Measurements from ENCODE around the gene DNAJC4.

The DNAJC4 gene

DNA sequence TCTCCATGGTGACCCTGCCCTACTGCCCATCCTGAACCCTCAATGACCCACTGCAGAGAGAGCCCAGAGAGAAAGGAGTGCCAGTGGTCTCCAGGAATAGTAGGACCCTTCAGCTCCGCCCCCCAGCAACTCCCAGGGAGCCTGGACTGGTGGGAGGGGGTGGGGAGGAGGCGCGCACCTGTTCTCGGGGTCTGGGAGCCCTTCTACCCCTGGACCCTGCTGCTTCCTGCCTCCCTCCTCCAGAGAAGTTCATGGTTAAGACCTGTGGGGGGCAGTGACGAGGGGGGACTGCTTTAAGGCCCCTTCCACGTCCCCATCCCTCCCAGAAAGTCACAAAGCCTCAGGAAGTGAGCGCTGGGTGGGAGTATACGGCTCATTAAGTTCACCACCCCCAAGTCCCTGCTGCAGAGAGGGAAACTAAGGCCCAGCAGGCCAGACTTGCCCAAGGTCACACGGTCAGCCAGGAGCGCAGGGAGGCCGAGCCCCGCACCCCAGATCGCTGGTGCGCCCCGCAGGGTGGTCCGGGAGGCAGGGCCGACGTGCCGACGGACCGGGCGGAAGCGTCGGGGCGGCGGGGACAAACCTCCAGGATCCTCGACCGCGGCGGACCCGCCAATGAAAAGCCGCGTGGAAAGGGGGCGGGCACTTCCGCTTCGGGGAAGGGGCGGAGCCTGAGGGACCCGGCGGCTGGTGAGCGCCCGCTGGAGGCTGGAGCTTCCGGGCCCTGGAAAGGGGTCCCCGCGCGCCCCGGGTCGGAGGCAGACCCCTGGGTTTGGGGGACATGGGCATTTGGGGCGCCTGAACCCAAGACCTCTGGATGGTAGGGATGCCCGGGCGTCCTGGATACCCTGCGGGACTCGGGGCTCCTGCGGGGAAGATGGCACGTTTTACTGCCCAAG lies 4.5 kb upstream of the DNAJC4 start, which contains the start of the genes NUDT22 and TRPT1:
Gene NUDT22, plus strand, starts transcription at position 667 of the 899 bp plus-strand sequence. CDS start 379 bp downstream, outside the sequence.
Gene TRPT1, minus strand, starts transcription at position 579 of the 899 bp plus-strand sequence. Its CDS starts 326 bp downstream, at position 253.
- intact Hi-C loops (cut with DNase I), result no loop called here
- DNase-seq, result peak; percentile 82 to 97 (median 93)

DNA sequence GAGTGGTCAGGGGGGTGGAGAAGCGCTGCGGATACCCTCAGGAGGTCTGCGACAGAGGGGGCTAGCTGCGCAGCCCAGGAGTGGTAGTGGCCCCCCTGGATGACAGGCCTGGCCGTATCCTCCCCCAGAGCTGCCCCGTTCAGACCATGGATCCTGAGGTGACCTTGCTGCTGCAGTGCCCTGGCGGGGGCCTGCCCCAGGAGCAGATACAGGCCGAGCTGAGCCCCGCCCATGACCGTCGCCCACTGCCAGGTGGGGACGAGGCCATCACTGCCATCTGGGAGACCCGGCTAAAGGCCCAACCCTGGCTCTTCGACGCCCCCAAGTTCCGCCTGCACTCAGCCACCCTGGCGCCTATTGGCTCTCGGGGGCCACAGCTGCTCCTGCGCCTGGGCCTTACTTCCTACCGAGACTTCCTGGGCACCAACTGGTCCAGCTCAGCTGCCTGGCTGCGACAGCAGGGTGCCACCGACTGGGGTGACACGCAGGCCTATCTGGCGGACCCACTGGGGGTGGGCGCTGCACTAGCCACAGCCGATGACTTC lies 3.8 kb upstream of the DNAJC4 start:
- intact Hi-C loops (cut with DNase I), result no loop called here
- DNase-seq, result peak in 19 of 42 donors; percentile 50 to 73 (median 56)

DNA sequence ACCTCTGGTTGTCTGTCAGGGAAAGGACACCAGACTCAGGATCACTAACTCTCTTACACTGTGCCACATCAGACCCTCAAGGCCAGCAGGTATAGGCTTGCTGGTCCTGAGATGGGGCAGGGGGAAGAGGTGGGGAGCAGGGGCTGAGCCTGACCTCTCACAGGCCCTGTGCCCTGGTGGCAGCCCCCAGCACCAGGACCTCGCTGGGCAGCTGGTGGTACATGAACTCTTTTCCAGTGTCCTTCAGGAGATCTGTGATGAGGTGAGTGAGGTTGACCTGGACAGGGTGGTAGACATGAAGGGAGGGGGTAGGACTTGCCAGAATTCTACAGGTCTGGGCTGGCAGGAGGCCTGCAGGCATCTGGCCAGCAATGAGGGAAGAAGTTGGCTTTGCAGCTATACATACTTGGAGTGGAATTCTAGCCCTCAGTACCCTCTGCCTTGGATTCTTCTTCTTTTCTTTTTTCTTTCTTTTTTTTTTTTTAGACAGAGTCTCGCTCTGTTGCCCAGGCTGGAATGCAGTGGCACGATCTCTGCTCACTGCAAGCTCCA lies 2.9 kb upstream of the DNAJC4 start:
- no peak for DNase-seq
- intact Hi-C loops (cut with DNase I), result no loop called here

DNA sequence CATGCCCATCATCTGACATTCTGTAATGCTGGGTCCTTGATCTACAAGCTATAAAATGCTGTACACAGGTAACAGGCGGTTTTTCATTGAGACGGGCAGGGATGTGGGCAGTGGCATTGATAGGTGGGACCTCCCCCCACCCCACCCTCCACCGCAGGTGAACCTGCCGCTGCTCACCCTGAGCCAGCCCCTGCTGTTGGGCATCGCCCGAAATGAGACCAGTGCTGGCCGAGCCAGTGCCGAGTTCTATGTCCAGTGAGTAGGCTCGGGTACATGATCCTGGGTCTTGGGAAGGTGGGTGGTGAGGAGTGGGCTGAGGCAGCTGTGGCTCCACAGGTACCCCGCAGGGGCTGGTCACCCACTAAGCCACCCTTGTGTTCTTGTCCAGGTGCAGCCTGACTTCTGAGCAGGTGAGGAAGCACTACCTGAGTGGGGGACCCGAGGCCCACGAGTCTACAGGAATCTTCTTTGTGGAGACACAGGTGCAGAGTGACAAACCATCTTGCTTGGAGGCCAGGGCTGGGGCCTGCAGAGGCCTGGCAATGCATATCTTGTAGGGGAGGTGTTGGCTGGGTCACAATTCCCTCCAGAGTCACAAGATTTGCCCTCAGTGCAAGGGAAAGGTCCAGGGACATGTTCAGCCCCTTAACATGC lies 1.1 kb upstream of the DNAJC4 start:
- DNase-seq, result peak in 1 of 42 donors; percentile 2
- intact Hi-C loops (cut with DNase I), result no loop called here

DNA sequence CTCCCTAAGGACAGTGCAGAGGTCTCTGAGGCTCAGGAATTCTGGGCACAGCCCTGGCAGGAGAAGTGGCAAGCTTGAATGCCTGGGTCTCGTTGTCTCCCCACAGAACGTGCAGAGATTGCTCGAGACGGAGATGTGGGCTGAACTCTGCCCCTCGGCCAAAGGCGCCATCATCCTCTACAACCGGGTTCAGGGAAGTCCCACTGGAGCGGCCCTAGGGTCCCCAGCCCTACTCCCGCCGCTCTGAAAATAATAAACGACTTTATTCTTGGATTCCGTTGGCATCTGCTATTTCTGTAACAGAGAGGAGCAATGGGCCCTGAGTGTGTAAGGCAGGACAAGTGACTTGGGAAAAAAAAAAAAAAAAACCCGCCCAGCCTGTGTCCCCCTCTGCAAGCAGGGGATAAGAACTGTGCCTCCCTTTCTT lies 591 bp upstream of the DNAJC4 start:
- peak in 1 of 42 donors; percentile 3 for DNase-seq
- intact Hi-C loops (cut with DNase I), result no loop called here

DNA sequence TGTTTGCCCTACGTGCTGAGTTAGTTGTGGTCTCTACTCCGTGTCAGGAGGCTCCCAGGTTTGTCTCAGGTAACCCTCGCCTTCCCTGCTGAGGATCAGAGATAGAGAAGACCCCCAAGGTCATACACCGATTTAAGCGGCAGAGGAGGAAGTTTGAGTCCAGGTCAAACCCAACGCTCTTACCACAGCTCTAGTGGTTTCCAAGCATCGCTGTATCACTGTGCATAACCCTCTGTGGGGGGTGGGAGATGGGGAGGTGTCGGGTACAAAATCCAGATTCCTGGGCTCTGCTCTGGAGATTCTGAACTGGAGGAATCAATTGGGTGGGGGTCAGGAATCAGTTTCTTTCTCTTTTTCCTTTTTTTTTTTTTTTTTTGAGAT lies 627 bp downstream of the DNAJC4 start:
- intact Hi-C loops (cut with DNase I), result no loop called here

DNA sequence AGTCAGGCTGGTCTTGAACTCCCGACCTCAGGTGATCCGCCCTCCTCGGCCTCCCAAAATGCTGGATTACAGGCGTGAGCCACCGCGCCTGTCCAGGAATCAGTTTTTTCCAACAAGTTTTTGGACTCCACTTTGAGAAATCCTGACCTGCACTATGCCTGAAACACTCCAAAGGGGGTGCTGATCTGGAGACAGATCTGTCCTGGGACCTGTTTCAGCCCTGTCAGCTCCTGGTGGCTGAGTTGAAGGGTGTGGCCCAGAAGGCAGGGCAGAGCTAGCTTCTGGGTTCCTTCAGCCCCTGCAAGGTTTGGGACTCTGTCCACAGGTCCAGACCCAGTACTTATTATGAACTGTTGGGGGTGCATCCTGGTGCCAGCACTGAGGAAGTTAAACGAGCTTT lies 1.2 kb downstream of the DNAJC4 start:
- DNase-seq, result no peak
- intact Hi-C loops (cut with DNase I), result no loop called here

More for the DNA sequence above, 627 bp downstream of the DNAJC4 start:
- peak in 1 of 42 donors; percentile 6 for DNase-seq

DNA sequence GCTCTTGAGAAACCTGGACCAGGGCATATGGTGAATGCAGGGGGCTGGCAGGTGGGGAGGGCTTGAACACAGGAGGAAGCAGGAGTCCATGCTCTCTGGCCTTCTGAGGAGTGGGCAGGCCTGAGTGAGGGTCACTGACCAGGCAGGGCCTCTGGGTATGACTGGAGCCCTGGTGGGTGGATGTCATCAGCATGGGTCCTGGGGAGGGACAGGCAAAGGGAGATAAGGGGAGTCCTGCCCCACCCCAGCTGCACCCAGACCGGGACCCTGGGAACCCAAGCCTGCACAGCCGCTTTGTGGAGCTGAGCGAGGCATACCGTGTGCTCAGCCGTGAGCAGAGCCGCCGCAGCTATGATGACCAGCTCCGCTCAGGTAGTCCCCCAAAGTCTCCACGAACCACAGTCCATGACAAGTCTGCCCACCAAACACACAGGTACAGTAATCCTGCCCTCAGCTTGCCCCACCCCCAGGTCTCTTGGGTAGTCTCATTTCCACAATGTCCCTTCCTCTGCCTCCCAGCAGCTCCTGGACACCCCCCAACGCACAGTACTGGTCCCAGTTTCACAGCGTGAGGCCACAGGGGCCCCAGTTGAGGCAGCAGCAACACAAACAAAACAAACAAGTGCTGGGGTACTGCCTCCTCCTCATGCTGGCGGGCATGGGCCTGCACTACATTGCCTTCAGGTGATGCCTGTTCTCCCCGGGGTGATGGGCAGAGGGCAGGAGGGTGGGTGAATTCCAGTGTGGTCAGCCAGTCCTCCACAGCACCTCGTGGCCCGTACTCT lies 2.0 kb downstream of the DNAJC4 start:
- intact Hi-C loops (cut with DNase I), result no loop called here
- DNase-seq, result no peak

DNA sequence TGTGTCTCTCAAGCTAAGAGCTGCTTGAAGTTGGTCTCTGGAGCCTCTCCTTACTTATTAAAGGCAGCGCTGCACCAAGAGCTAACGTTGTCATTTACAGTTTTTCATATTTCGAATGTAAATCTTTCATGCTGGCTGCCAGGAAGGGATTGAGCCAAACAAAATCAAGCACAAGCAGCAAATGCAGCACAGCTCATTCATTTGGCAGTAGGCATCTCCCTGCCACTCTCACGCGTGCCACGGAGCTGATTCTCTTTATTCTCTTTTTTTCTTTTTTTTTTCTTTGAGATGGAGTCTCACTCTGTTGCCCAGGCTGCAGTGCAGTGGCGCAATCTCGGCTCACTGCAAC lies 2.6 kb downstream of the DNAJC4 start:
- DNase-seq, result peak in 1 of 42 donors; percentile 9
- intact Hi-C loops (cut with DNase I), result no loop called here

DNA sequence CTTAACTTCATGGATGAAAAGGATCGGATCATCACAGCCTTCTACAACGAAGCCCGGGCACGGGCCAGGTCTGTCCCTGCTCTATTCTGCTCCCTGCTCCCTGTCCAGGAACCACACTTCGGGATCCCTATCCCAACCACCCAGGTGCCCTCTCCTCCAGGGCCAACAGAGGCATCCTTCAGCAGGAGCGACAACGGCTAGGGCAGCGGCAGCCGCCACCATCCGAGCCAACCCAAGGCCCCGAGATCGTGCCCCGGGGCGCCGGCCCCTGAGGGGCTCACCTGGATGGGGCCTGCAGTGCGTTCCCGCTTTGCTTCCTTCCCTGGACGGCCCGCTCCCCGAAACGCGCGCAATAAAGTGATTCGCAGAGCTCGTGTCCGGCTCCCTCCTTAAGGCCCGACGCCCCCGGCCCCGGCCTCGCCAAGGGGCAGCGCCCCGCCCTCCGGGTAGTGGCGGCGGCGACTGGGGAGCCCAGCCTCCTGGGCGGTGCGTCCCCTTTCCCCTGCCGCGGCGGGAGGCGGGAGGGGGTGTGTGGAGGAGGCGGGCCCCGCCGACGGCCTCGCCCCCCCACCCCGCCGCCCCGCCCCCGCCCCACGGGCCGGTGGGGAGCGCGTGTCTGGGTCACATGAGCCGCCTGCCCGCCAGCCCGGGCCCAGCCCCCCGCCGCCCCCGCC lies 3.7 kb downstream of the DNAJC4 start, which contains the start of gene VEGFB:
Gene VEGFB, plus strand, starts transcription at position 672 of the 674 bp plus-strand sequence. CDS start 250 bp downstream, outside the sequence.
- peak in 39 of 42 donors; percentile 47 to 86 (median 71) for DNase-seq
- intact Hi-C loops (cut with DNase I), result no loop called here

DNA sequence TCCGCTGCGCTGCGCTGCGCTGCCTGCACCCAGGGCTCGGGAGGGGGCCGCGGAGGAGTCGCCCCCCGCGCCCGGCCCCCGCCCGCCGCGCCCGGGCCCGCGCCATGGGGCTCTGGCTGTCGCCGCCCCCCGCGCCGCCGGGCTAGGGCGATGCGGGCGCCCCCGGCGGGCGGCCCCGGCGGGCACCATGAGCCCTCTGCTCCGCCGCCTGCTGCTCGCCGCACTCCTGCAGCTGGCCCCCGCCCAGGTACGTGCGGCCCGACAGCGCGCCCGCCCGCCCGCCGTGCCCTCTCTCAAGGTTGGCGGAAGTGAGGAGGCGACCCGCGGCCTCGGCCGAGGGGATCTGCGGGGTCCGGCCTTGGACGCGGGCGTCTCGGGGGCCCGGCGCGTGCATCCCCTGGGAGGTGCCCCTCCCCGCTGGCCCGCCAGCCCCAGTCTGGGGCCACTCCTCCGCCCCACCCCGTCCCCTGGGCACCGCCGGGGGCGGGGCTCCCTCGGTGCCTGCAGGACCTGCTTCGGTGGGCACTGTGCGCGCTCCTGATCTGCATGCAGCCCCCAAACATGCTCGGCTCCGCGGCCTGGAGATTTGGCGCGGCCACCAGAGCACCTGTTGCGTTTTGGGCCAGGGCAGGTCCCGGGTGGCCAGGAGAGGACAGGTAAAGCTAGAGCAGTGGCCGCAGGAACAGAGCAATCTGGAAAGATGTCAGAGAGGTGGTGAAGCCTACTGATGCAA lies 4.5 kb downstream of the DNAJC4 start:
- intact Hi-C loops (cut with DNase I), result no loop called here
- DNase-seq, result peak in 6 of 42 donors; percentile 33 to 50 (median 39)

DNA sequence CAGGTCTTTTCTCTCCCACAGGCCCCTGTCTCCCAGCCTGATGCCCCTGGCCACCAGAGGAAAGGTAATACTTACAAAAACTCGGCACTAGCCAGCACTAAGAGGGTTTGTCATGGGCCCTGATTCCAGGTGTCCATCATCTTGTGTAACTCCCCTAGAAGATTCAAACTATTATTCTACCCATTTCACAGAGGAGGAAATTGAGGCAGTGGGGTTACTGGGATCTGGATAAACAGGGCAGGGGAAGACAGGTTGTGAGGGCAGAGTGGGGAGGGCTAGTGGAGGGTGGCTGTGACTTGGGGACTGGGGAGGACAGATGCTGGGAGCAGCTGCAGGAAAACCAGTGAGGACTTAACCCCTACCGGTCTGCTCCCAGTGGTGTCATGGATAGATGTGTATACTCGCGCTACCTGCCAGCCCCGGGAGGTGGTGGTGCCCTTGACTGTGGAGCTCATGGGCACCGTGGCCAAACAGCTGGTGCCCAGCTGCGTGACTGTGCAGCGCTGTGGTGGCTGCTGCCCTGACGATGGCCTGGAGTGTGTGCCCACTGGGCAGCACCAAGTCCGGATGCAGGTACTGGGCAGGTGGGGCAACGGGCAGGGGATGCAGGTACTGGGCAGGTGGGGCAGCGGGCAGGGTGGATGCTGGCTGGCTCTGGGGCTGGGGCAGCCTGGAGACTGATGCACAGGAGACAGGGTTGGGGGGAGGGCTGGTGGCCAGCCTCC lies 5.3 kb downstream of the DNAJC4 start:
- intact Hi-C loops (cut with DNase I), result no loop called here

DNA sequence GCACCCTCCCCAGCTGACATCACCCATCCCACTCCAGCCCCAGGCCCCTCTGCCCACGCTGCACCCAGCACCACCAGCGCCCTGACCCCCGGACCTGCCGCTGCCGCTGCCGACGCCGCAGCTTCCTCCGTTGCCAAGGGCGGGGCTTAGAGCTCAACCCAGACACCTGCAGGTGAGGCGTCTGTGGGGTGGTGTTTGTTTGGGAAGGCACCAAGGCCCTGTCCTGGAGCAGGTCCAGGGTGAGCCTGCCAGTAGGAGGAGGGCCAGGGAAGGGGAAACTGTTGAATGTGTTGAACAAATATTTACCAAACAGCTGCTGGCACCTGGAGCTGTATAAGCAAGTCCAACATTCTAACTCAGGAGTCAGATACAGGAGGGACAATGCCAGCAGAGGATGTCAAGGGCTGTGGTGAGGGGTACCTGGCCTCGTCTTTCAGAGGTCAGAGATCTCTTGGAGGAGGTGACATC lies 7.2 kb downstream of the DNAJC4 start:
- DNase-seq, result peak in 1 of 42 donors; percentile 2
- intact Hi-C loops (cut with DNase I), result no loop called here

More for the DNA sequence above, 5.3 kb downstream of the DNAJC4 start:
- DNase-seq, result no peak

DNA sequence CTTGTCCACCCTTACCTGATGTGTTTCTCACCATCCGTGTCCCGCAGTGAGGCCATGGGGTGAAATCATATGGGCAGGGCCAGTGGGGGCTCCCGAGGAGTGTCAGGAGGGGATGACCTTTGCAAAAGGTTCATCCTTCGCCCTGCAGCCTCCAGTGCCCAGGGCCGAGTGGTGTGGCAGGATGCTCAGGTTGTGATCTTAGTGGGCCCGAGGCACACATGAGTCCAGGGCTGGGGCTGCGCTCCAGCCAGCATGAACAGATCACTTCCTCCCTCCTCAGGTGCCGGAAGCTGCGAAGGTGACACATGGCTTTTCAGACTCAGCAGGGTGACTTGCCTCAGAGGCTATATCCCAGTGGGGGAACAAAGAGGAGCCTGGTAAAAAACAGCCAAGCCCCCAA lies 7.7 kb downstream of the DNAJC4 start:
- peak in 1 of 42 donors; percentile 1 for DNase-seq
- intact Hi-C loops (cut with DNase I), result no loop called here

DNA sequence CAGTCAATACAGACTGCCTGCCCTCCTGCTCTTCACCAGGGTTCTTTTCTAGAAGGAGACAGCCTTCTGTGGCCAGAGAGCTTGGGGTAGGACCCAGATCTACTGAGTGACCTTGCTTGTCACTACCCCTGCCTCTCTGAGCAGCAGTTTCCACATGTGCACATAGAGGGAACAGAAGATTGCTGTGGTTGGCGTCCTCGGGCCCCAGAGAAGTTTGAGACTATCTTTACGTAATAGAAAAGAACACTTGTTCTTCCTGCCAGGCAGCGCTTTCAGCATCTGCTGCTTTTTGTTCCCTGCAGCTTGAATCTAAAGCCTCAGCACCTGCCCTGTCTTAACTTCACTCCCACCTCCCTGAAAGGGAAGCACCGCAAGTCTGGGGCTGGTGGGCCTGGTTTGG lies 8.7 kb downstream of the DNAJC4 start:
- intact Hi-C loops (cut with DNase I), result no loop called here
- peak in 4 of 42 donors; percentile 51 to 64 (median 56) for DNase-seq

DNA sequence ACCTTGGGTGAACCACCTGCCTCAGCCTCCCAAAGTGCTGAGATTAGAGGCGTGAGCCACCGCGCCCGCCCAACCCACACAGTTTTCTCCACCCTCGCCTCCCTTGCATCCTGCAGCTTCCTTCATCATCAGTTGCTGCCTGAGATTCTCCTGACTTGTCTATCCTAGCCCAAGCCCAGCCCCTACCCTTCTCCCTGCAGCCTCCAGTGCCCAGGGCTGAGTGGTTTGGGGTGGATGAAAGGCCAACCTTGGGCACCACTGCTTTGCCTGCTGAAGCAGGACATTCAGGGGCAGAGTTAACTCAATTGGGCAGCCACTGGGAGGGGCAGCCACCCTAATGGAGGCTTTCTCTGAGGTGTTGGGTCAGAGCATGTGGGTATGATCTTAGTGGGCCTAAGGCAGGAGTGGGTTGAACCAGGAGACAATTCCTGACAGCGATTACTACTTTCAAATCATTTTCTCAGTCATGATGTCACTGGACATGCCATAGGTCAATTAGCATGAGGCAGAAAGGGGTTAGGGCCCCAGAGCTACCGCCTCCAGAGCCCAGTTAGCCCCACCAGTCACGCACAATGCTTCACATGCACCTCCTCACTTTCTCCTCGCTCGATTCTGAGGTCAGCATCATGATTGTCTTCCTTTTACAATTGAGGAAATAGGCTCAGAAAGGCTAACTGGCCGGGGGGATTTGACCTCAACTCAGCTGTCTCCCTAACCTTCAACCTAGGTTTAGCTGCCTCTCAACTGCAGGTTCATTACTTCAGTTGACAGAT lies 9.5 kb downstream of the DNAJC4 start:
- DNase-seq, result peak in 4 of 42 donors; percentile 2 to 60 (median 54)
- intact Hi-C loops (cut with DNase I), result no loop called here
